H9 (cell line): Measurements from ENCODE around the gene ACOT13. TPM values are rescaled to one million over a fixed set of nuclear protein-coding genes. Genes with fewer than 3 reads are reported as not detected.

Experiments used
- DNase-seq: peaks from one replicate; pipeline ENCODE4 v3.0.0-alpha.2; 2017
- H2AFZ ChIP-seq: one replicate; pipeline ENCODE4 v1.6.1; 2013; ENCODE audit warnings: mild to moderate bottlenecking, low read length, control low read depth, moderate library complexity
- H2AK5ac ChIP-seq: 2 replicates; pipeline ENCODE4 v1.6.1; 2013; ENCODE audit warnings: low read length, control low read depth, mixed read lengths; ENCODE audit not compliant: insufficient read length
- H2BK120ac ChIP-seq: one replicate; pipeline ENCODE4 v1.6.1; 2013; ENCODE audit warnings: low read depth, mild to moderate bottlenecking, low read length, control low read depth, inconsistent platforms; ENCODE audit not compliant: poor library complexity, severe bottlenecking
- H2BK12ac ChIP-seq: 2 replicates; pipeline ENCODE4 v1.6.1; 2013; ENCODE audit warnings: low read length, control low read depth, mixed read lengths, low read depth; ENCODE audit not compliant: insufficient read length
- H2BK15ac ChIP-seq: 2 replicates; pipeline ENCODE4 v1.6.1; 2013; ENCODE audit warnings: low read depth, low read length, control low read depth
- H2BK20ac ChIP-seq: one replicate; pipeline ENCODE4 v1.6.1; 2013; ENCODE audit warnings: low read depth, mild to moderate bottlenecking, low read length, control low read depth, inconsistent platforms; ENCODE audit not compliant: poor library complexity, severe bottlenecking
- H2BK5ac ChIP-seq: 2 replicates; pipeline ENCODE4 v1.6.1; 2013; ENCODE audit warnings: low read length, control low read depth, mixed read lengths; ENCODE audit not compliant: insufficient read length
- H3K14ac ChIP-seq: 2 replicates; pipeline ENCODE4 v1.6.1; 2013; ENCODE audit warnings: low read length, control low read depth; ENCODE audit not compliant: insufficient read depth
- H3K18ac ChIP-seq: 2 replicates; pipeline ENCODE4 v1.6.1; 2013; ENCODE audit warnings: low read depth, mild to moderate bottlenecking, mixed read lengths, low read length, control low read depth; ENCODE audit not compliant: insufficient read length
- H3K23ac ChIP-seq: 2 replicates; pipeline ENCODE4 v1.6.1; 2013; ENCODE audit warnings: low read length, control low read depth, mixed read lengths, low read depth; ENCODE audit not compliant: insufficient read length
- H3K23me2 ChIP-seq: 2 replicates; pipeline ENCODE4 v1.6.1; 2013; ENCODE audit warnings: low read depth, mild to moderate bottlenecking, mixed read lengths, low read length, control low read depth; ENCODE audit not compliant: insufficient read length, poor library complexity, severe bottlenecking
- H3K27ac ChIP-seq: 2 replicates; pipeline ENCODE4 v1.5.1; 2013; ENCODE audit warnings: low read length, control low read depth, mixed read lengths, low read depth; ENCODE audit not compliant: insufficient read length
- H3K27me3 ChIP-seq: 2 replicates; pipeline ENCODE4 v1.6.1; 2013; ENCODE audit warnings: low read length, control low read depth, inconsistent platforms; ENCODE audit not compliant: insufficient read depth
- H3K4ac ChIP-seq: 2 replicates; pipeline ENCODE4 v1.6.1; 2013; ENCODE audit warnings: low read depth, mild to moderate bottlenecking, control low read depth, inconsistent platforms, low read length, moderate library complexity
- H3K4me1 ChIP-seq: 2 replicates; pipeline ENCODE4 v1.6.1; 2013; ENCODE audit warnings: low read length, control low read depth, inconsistent platforms; ENCODE audit not compliant: insufficient read depth
- H3K4me2 ChIP-seq: 2 replicates; pipeline ENCODE4 v1.6.1; 2013; ENCODE audit warnings: low read length, control low read depth, mixed read lengths; ENCODE audit not compliant: insufficient read length, insufficient read depth
- H3K56ac ChIP-seq: 2 replicates; pipeline ENCODE4 v1.6.1; 2013; ENCODE audit warnings: low read depth, mild to moderate bottlenecking, mixed read lengths, low read length, control low read depth; ENCODE audit not compliant: insufficient read length
- H3K79me1 ChIP-seq: 2 replicates; pipeline ENCODE4 v1.6.1; 2013; ENCODE audit warnings: low read depth, mild to moderate bottlenecking, moderate library complexity, low read length, control low read depth, inconsistent platforms; ENCODE audit not compliant: insufficient read depth, poor library complexity, severe bottlenecking
- H3K79me2 ChIP-seq: 2 replicates; pipeline ENCODE4 v1.6.1; 2013; ENCODE audit warnings: low read length, control low read depth, inconsistent platforms; ENCODE audit not compliant: insufficient read depth
- H3K9ac ChIP-seq: 2 replicates; pipeline ENCODE4 v1.6.1; 2013; ENCODE audit warnings: low read length, control low read depth, mixed read lengths; ENCODE audit not compliant: insufficient read length; ENCODE audit errors: extremely low read depth
- H3K9me3 ChIP-seq: one replicate; pipeline ENCODE4 v1.6.1; 2013; ENCODE audit warnings: low read depth, low read length, inconsistent platforms; ENCODE audit not compliant: control insufficient read depth
- H3T11ph ChIP-seq: one replicate; pipeline ENCODE4 v1.6.1; 2013; ENCODE audit warnings: mild to moderate bottlenecking, low read length, control low read depth, inconsistent platforms
- H4K20me1 ChIP-seq: one replicate; pipeline ENCODE4 v1.6.1; 2013; ENCODE audit not compliant: control insufficient read depth, insufficient read length, insufficient read depth
- H4K5ac ChIP-seq: 2 replicates; pipeline ENCODE4 v1.6.1; 2013; ENCODE audit warnings: low read depth, mild to moderate bottlenecking, mixed read lengths, low read length, control low read depth; ENCODE audit not compliant: insufficient read length
- H4K8ac ChIP-seq: replicated peaks from 2 replicates; pipeline ENCODE4 v1.6.1; 2013; ENCODE audit warnings: low read length, control low read depth, mixed read lengths, low read depth; ENCODE audit not compliant: insufficient read length
- H4K91ac ChIP-seq: 2 replicates; pipeline ENCODE4 v1.6.1; 2013; ENCODE audit warnings: low read depth, mild to moderate bottlenecking, moderate library complexity, mixed read lengths, low read length, control low read depth; ENCODE audit not compliant: insufficient read length
- H3K27ac Mint-ChIP-seq, 3 experiments: 2 replicates in 2 of 3; 3 replicates in 1 of 3; pipeline ENCODE4 v1.8.0; 2020 to 2021; ENCODE audit warnings: mixed read lengths in 3 of 3, mild to moderate bottlenecking in 1 of 3, moderate library complexity in 1 of 3
- H3K27me3 Mint-ChIP-seq: 2 replicates; pipeline ENCODE4 v1.8.0; 2021; ENCODE audit warnings: low read depth, mild to moderate bottlenecking, moderate library complexity, mixed read lengths
- H3K36me3 Mint-ChIP-seq, 3 experiments: 2 replicates in 2 of 3; 3 replicates in 1 of 3; pipeline ENCODE4 v1.8.0; 2020 to 2021; ENCODE audit warnings: low read depth in 3 of 3, mixed read lengths in 3 of 3; ENCODE audit not compliant: insufficient read depth in 1 of 3
- H3K4me1 Mint-ChIP-seq, 2 experiments: 2 replicates each; pipeline ENCODE4 v1.8.0; 2020; ENCODE audit warnings: mixed read lengths in 2 of 2
- H3K4me3 Mint-ChIP-seq, 2 experiments: 2 replicates in 1 of 2; 3 replicates in 1 of 2; pipeline ENCODE4 v1.8.0; 2020 to 2021; ENCODE audit warnings: mild to moderate bottlenecking in 2 of 2, mixed read lengths in 2 of 2, moderate library complexity in 1 of 2
- H3K9me3 Mint-ChIP-seq, 2 experiments: 2 replicates in 1 of 2; 3 replicates in 1 of 2; pipeline ENCODE4 v1.8.0; 2020; ENCODE audit warnings: mild to moderate bottlenecking in 2 of 2, mixed read lengths in 2 of 2, moderate library complexity in 1 of 2
- CTCF ChIP-seq: fragments of 200-600 bp; sonication (generic); conservative IDR thresholded peaks from 3 replicates; pipeline ENCODE4 v1.8.0; 2021; ENCODE audit warnings: antibody characterized with exemption, mild to moderate bottlenecking
- total RNA-seq: library from RNA; stranded (reverse); gene quantifications from 2 replicates; pipeline ENCODE4 v1.2.1, GENCODE V29; 2021

ACOT13 gene
- total RNA-seq, 1 experiment from 2014 or later = 38.0 TPM

DNA sequence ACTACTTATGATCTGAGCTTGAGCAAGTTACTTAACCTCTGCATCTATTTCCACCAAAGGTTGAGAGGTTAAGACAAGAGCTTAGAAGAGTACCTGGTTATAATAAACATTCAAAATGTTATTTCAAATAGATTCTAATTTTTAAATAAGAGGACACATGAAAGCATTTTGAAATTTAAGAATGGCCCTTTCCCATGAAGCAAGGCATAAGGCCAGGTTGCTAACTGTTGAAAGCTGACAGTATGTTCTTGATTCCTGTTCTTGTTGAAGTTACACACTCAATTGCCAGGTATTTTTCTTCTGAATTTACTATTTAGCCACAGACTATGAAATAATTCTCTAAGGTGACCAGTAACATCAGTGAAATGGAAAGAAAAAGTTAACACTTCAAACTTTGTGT lies 37.6 kb downstream of the ACOT13 start:
- TF ChIP-seq CTCF = no peak

More for the DNA sequence above, 37.6 kb downstream of the ACOT13 start:
- Histone ChIP-seq H2BK15ac (no peak overlapping the region), H3K23me2 (no peaks in the 10 kb centered on the region), H3K9me3 (no peaks in the 10 kb centered on the region), H3K27ac (no peak overlapping the region), H2BK12ac (no peak overlapping the region), H3K4me1 (no peaks in the 10 kb centered on the region), H3K27me3 (no peaks in the 10 kb centered on the region), H2BK20ac (no peak overlapping the region), H3T11ph (no peak overlapping the region), H3K18ac (no peak overlapping the region), H4K8ac (no peak overlapping the region), H2AK5ac (no peak overlapping the region), H3K56ac (no peak overlapping the region), H3K4me2 (no peak overlapping the region), H3K79me2 (no peaks in the 10 kb centered on the region), H4K20me1 (no peaks in the 10 kb centered on the region), H3K23ac (no peak overlapping the region), H3K14ac (no peak overlapping the region), H4K5ac (no peak overlapping the region), H2BK5ac (no peak overlapping the region), H4K91ac (no peak overlapping the region), H2AFZ (no peak overlapping the region), H3K4ac (no peak overlapping the region), H3K79me1 (no peaks in the 10 kb centered on the region), H3K9ac (no peak overlapping the region), H2BK120ac (no peak overlapping the region)
- Mint-ChIP-seq H3K4me1 (no peaks in the 10 kb centered on the region), H3K27me3 (no peaks in the 10 kb centered on the region), H3K27ac (no peak overlapping the region), H3K9me3 (no peaks in the 10 kb centered on the region), H3K36me3 (peaks cover 47 to 77% (median 76%) of the 10 kb centered on the region in 3 experiments), H3K4me3 (no peak overlapping the region)
- no peak for DNase-seq
